Measurements from ENCODE around the gene MAP3K7CL.

GRCh38 chr21:29187944-29188343 lies 57.5 kb downstream of the MAP3K7CL start:
- TF ChIP-seq TEAD4 (CRISPR knock-in tag; IDR thresholded peaks at IDR 0.05) (no peak), SP1 (CRISPR knock-in tag; conservative IDR thresholded peaks at IDR 0.05) (no peak)

Measured in WTC11 (cell line).